DMS53 treated with DMSO at 0.1 percent for 48 hours (cell line): Measurements from ENCODE around the gene CNKSR3.

ENCODE experiments used
- DNase-seq: peaks from one replicate; lab custom pipeline; 2025; ENCODE audit not compliant: unreplicated experiment; lab: John Stamatoyannopoulos, UW

The CNKSR3 gene

GRCh38 chr6:154479771-154480639 lies 30.5 kb downstream of the CNKSR3 start:
- DNase-seq, result no peak

GRCh38 chr6:154479351-154479769 lies 31.1 kb downstream of the CNKSR3 start:
- DNase-seq, result no peak

DNA sequence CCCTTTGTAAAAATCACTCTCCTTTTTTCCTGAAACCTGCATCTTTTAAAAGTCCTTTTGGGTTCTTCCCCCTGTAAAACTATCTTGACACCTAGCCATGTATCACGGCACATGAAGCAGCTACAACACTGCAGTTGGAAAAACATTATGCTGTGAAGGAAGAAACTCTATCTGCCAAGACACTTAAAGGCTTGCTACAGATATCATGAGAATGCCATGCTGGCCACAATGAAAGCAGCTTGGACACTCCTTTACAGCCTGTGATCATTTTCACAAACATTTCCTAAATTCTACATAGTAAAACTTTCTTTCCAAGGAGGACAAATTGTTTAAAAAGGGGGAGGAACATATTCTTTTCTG lies 31.8 kb downstream of the CNKSR3 start:
- no peak for DNase-seq

DNA sequence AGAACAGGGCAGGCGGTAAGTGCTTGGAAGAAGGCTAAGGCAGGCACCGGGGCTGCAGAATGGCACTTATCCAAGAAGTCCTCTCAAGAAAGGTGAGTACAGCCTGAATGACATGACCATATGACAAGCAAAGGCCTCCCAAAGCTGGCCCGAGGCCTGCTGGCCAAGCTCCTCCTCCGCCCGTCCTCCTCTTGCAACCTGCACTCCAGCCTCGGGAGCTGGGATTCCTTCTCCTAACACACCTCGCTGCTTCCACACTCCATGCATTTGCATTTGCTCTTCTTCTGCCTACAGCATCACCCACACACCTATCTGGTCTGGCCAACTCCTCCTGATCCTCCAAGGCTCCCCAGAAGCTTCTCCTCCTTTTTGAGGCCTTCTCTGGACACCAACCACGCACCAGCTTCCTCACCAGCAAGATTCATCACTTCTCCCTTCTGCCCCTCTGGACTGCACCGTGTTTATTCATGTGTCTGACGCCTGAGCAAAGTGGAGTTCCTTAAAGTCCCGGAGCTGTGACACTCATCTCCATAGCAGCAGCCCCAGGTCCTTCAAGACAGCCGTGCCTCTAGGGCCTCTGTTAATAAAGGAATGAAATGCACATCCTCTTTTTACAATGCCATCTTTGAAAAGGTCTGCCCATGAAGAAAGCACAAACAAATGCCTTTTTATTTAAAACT lies 32.3 kb downstream of the CNKSR3 start:
- DNase-seq, result no peak

DNA sequence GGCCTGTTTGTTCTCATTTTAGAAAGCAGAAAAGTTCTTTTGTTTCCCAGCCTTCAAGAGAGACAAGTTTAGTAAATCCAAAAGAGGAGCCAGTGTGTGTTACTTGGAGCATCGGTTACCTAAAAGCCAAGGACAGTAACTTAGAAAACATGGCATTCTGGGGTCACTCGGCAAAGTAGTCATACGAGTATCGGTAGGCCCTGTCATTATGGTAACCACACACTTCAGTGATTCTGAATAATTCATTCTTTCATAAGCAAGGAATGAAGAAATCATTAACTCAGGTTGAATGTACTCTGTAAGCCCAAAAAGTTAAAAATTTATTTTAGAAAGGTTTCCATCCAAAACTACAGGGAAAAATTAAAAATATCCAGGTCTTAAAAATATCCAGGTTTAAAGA lies 34.0 kb downstream of the CNKSR3 start:
- DNase-seq, result no peak

- peak; percentile 26 for DNase-seq
Measured at GRCh38 chr6:154474648-154475428, 35.6 kb downstream of the CNKSR3 start.

- DNase-seq, result no peak
Measured at GRCh38 chr6:154473324-154473723, 37.2 kb downstream of the CNKSR3 start.

- DNase-seq, result no peak
Measured at GRCh38 chr6:154471609-154472362, 38.7 kb downstream of the CNKSR3 start.

DNA sequence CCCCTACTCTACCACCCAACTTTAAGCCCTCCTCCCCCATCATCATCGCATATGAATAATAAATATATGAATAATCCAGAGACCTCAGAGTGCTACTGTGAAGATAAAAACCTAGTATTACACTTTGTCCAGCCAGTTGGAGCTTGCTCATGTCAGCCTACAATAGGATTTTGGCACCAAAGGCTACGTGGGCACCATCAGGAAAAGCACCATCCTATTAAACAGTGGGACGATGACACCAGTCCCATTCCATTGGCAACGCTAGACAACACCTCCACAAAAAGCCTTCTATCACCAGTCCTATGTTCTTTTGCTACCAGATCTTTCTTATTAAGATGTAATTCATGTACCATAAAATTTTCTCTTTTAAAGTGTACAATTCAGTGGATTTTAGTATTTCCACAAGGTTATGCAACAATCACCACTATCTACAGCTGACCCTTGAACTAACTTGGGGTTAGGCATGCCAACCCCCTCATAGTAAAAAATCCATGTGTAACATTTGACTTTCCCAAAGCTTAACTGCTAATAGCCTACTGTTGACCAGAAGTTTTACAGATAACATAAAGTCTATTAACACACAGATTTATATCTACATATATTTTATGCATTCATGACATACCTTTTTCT lies 41.1 kb downstream of the CNKSR3 start:
- DNase-seq, result no peak

DNA sequence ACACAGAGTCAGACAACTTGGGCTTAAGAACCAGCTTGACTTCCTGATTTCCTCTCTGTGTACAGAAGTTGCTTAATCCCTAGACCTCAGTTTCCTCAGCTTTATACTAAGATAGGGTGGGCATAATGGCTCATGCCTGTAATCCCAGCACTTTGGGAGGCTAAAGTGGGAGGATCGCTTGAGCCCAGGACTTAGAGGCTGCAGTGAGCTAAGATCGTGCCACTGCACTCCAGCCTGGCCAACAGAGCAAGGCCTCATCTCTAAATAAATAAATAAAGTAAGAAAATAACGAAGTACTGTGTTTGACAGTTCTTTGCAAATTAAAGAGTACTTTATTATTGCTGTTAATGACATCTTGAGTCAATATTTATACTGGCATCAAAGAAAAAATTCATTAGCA lies 41.7 kb downstream of the CNKSR3 start:
- no peak for DNase-seq

DNA sequence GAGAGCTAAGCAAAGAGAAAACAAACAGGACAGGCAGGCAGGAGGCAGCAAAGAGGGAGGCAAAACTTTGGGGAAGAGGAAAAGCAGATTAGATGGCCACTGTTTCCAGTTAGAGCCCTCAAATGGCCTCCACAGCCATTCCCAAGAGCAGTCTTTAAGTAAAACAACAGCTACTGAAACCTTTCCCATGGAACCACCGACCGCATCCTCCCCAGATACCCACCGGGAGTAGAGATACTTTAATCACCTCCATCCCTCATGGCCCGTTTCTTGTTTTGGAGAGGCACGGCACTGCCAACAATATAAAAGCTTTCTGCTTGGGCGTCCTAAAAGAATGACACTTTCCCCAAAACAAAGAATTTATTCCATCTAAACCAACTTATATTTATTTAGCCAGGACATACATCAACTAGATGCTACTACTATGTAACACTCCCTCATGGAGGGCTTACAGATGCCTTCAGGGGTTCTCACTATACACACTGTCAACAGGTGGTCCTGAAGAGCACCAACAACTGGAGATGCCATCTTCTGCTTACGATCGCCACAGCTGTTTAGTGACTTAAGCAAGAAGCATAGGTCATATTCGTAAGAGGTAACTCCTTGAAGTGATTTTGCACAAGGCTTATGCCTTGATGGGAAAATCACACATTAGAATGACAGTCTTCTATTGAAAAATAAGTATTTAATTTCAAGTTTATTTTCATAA lies 43.4 kb downstream of the CNKSR3 start:
- no peak for DNase-seq

DNA sequence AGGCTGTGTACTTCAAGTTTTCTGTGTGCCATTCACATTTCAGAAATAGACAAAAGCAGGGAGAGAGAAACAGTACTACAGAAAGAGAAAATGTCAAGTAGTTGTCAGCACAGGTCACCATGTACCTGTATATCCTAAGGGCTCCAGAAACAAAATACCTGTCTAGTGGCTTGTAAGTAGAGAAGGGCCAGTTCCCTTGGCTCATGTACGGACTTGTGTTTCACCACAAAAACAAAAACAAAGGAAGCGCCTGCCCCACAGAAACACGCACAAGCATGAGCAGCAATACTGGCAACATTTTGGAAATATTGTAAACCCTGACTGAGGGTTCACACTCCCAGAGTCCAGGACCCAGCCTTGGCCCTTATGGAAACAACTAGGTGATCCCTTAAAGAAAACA lies 44.3 kb downstream of the CNKSR3 start:
- DNase-seq, result no peak

- DNase-seq, result no peak
Measured at GRCh38 chr6:154463573-154464419, 46.7 kb downstream of the CNKSR3 start.

DNA sequence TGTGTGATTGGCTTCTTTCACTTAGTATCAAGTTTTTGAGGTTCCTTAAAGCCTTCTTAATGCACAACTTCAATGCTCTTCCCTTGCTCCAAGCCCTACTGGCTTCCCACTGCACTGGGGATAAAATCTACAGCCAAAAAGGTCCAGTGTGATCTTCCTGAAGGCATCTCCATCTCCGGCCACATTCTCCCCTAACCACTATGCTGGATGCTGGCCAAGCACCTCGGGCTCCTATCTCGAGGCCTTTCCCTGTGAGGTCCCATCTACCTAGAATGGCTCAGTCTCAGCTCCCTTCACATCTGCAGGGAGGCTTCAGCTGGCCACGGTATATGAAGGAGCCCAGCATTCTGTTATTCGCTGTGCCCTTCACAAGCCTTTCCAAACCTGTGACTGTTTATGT lies 48.1 kb downstream of the CNKSR3 start:
- no peak for DNase-seq

DNA sequence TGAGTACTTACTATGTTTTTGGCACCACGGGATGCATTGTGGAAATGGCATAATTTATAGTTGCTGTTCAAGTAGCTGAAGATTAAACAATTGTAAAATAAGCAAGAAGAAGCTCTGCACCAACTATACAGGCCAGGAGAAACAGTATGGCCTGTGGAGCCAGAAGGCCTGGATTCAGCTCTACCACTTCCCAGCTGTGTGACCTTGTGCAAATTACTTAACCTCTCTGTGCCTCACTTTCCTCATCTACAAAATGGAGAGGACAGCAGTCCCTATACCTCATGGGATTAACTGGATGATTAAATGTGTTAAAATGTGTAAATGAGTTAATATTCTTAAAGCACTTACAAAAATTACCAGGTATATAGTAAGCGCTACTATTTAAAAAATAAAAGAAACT lies 49.1 kb downstream of the CNKSR3 start:
- no peak for DNase-seq

- no peak for DNase-seq
Measured at GRCh38 chr6:154460306-154461071, 50.0 kb downstream of the CNKSR3 start.

DNA sequence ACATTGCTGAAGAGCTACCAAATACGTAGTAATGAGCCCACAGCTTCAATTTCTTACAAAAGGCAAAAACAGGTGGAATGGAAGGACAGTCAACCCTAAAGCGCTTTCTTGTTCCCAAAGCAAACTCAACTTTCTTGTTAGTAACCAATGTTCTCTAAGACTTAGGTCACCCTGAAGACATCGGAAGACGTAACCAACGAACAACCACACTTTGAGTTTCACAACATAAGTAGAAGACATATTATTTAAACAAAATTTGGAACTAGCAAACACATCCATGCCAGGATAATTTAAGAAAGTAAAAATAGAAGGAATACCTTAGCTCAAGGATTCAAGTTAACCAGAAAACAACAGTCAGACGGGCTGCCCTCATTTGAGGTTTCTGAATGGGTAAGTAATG lies 51.0 kb downstream of the CNKSR3 start:
- DNase-seq, result no peak
